Activated CD4-positive, alpha-beta T cell treated with anti-CD3 and anti-CD28 coated beads for 48 hours (primary cell): ENCODE data around the gene HTR2C.
"Not testable (repeated sequence)": the region's sequence is repeated elsewhere in the genome, so short reads cannot be mapped to it uniquely, and the experiment has no call there.

ENCODE experiments used
- DNase-seq: peaks from one replicate; pipeline ENCODE4 v3.0.0-alpha.2; 2020

HTR2C gene

GRCh38 chrX:114715096-114715495, 131.2 kb downstream of the HTR2C start:
- DNase-seq, result no peak

DNA sequence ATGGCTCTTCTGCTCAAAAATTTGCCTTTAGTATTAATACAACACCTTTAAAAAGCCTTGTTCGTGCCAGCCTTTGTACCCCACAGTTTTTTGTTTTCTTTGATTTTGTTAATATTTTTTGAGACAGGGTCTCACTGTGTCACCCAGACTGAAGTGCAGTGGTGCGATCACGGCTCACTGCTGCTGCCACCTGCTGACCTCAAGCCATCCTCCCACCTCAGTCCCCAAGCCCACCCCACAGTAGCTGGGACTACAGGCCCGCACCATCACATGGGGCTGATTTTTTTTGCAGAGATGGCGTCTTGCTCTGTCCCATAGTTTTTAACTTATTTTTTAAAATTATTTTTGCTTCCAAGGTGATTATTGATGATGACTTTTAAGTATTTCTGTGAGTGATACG, 134.0 kb downstream of the HTR2C start:
- no peak for DNase-seq

- DNase-seq, result no peak
These were observed 182.7 kb downstream of the HTR2C start for GRCh38 chrX:114766541-114766940.

DNA sequence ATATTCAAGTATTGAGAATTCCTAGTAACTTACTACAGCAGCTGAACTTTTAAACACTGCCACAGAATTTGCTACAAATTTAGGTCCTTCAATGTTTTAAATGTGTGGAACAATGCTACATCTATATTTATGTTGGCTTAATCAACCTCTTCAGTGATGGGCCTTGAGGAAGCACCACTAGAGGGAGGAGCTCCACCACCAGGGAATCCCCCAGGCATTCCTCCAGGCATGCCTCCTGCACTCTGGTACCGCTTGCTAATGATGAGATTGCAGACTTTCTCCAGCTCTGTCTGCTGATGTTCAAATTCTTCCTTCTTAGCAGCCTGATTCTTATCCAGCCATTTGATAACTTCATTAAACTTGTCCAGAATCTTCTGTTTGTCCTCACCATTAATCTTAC, 190.8 kb downstream of the HTR2C start:
- DNase-seq, result no peak

GRCh38 chrX:114782925-114783324, 199.0 kb downstream of the HTR2C start:
- DNase-seq, result no peak

GRCh38 chrX:114787061-114787460, 203.2 kb downstream of the HTR2C start:
- no peak for DNase-seq

- no peak for DNase-seq
These were observed 213.6 kb downstream of the HTR2C start for GRCh38 chrX:114797494-114797893.

- DNase-seq, result no peak
These were observed 215.0 kb downstream of the HTR2C start for GRCh38 chrX:114798907-114799306.

- no peak for DNase-seq
These were observed 216.8 kb downstream of the HTR2C start for GRCh38 chrX:114800719-114801118.

DNA sequence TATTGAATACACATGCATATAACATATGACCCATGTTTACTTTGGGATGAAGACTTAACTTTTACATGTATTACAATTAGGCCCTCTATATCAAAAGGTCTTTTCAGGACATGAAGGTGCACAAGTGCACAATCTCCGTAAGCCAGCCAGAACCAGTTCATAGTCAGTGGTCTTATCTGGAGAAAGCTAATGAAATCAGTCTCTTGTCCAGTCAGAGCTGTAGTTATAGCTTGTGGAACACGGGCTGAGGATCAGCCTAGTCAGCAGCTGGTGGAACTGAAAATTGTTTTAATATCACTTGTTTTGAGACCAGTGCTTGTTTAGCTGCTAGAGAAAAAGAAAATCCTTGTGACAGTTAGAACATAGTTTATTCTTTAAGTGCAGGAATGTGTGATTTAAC, 235.6 kb downstream of the HTR2C start:
- no peak for DNase-seq

GRCh38 chrX:114841051-114841450, 257.2 kb downstream of the HTR2C start:
- no peak for DNase-seq

DNA sequence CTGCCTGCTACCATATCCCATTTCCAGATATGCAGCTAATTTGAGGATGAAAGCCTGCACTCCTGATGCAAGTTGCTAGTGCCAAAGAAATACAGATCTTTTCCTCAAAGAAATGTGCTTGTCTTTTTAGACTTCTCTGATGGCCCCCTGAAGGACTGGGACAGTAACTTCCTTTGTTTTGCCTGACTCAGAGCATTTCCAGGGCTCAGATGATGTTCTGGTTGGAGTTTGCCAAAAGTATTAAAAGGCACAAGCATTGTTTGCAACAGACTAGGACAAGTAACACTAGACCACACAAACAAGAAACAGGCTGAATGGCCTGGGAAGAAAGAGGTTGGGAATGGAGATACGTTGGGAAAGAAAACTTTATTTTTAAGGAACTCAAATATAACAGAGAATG, 258.3 kb downstream of the HTR2C start:
- no peak for DNase-seq

DNA sequence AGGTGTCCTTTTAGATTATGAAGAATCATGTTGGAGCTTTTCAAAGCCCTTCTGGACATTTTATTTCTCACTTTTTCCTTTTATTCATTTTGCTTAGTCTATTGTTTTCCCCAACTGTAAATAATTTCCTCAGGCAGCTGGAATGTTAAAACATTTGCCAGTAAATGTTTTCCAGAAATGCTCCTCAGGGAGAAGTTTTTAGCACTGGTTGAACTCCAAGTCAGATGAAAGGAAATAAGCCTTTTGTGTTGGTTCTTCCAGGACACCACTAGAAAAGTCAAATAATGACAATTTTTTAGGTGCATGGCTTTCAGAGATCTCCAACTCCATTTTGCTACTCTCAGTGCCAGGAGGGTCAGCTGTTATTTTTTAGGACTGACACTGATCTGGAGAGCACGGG, 305.6 kb downstream of the HTR2C start:
- no peak for DNase-seq

GRCh38 chrX:114903618-114904017, 319.7 kb downstream of the HTR2C start:
- DNase-seq, result no peak

DNA sequence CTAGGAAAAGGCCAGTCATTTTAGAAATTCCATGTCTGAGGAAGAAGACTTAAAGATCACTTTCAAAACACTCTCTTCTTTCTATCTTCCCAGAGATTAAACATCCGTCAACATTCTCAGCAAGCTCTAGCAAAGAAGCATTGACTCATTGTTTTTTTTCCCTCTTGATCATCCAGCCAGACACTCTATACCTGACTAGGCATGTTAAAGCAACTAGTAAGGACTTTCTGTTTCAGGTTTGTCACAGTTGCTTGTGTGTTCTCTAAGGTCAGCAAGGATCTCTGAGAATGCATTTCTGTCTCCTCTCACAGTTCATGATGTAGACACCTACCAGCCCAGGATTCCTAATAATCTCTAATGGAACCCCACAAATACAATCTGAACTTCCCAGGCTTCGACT, 321.4 kb downstream of the HTR2C start:
- no peak for DNase-seq

- DNase-seq, result no peak
These were observed 323.2 kb downstream of the HTR2C start for GRCh38 chrX:114906984-114907510.

DNA sequence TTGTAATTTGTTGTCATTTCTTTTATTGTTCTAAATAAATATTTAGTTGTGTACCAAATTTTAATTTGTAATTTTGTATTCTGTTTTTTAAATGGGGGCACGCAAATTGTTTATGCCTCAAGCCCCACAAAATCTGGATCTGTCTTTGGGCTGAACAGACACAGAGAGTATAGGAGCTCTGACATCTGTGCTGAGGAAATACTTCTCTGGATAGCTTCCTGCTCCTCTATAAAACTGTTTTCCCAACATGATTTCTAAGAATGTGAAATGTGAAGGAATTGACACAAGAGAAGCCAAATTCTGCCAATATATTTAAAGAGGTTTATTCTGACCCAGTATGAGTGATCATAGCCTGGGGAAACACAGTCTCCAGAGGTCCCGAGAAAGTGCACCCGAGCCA, 340.5 kb downstream of the HTR2C start:
- no peak for DNase-seq

DNA sequence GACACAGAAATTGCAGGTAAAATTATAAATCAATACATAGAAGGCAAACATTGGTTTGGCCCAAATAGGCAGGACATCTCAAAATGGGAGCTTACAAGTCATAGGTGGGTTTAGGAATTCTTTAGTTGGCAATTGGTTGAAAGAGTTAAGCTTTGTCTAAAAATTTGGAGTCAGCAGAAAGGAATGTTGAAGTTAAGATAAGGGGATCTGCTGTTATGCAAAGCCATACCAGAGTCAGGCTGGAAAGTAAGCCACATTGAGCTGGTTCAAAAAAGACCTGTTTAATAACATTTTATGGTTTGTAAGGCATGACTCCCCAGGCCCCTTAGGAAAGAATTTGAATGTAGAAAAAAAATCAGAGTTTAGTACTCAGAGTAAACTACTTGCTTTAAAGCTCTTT, 341.0 kb downstream of the HTR2C start:
- DNase-seq, result no peak

GRCh38 chrX:114930227-114930626, 346.3 kb downstream of the HTR2C start:
- DNase-seq, result no peak

- DNase-seq, result no peak
These were observed 348.7 kb downstream of the HTR2C start for GRCh38 chrX:114932550-114932949.

DNA sequence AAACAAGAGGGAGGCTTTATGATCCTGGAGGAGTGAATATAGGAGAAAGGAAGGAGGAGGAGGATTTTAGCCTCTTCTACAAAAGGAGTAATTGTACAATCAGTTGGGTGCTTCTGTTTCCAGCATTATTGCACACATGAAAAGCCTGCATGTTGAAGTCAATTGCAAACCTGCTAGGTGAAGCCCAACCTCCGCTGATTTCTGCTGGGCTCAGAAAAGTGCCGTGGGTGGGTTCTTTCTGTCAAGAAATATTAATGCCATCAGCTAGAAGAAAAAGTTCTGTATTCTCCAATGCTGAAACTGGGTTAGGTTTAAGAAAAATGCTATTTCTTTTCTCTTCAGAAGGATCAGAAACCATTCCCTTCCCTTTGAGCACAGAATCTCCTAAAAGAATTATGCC, 349.4 kb downstream of the HTR2C start:
- not testable (repeated sequence) for DNase-seq

DNA sequence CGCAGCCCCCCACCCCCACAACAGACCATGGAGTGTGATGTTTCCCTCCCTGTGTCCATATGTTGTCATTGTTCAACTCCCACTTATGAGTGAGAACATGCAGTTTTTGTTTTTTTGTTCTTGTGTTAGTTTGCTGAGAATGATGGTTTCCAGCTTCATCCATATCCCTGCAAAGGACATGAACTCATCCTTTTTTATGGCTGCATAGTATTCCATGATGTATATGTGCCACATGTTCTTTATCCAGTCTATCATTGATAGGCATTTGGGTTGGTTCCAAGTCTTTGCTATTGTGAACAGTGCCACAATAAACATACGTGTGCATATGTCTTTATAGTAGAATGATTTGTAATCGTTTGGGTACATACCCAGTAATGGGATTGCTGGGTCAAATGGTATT, 353.2 kb downstream of the HTR2C start:
- DNase-seq, result not testable (repeated sequence)

- DNase-seq, result no peak
These were observed 368.8 kb downstream of the HTR2C start for GRCh38 chrX:114952696-114953095.
